C4-2B (cell line): ENCODE results near the gene RHBDD3.

ENCODE experiments used
- ZFX ChIP-seq: fragments of 450-650 bp; IDR thresholded peaks from 2 replicates; pipeline ENCODE4 v1.6.1; 2017
- TF ChIP-seq, protein P1 (sequence below): fragments of 450-650 bp; conservative IDR thresholded peaks from 2 replicates; pipeline ENCODE4 v1.5.1; 2017; ENCODE audit warnings: mild to moderate bottlenecking

DNA sequence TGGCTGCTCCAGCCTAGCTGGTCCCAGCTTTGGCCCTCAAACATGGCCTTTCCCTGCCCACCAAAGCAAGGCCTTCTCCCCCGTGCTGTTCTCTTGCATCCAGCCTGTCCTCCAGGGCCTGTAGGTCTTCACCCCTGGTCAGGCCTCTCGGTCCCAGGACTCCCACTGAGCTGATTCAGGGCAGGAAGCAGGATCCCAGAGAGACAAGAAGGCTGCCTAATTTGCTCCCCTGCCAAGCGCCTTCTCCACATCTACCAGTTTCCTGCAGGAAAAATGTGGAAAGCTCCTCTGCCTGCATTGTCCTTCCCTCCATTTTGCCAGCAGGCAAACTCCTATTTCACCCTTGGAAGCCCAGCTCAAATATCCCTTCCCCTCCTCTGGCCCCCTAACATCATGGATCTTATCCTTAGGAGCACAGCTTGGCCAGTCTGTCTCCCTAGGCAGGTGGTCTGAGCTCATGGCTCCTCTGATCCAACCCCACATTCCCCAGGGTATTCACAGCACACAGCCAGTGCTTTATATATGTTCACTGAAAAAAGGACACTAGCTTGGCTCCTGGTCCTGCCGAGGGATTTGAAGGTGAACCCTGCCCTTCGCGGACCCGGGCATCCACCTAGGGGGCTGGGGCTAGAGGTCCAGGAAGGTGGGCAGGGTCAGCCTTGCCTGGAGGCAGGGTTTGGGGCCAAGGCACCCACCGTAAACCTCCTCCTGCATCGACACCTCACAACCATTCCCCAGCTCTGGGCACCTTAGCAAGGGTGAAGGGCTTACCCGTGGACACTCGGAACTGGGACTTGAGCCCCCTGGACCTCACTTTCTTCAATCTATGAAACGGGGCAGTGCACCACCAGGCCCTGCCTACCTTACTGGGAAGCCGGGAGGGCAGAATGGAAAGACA, 968 bp downstream of the RHBDD3 start:
- TF ChIP-seq, protein P1, sequence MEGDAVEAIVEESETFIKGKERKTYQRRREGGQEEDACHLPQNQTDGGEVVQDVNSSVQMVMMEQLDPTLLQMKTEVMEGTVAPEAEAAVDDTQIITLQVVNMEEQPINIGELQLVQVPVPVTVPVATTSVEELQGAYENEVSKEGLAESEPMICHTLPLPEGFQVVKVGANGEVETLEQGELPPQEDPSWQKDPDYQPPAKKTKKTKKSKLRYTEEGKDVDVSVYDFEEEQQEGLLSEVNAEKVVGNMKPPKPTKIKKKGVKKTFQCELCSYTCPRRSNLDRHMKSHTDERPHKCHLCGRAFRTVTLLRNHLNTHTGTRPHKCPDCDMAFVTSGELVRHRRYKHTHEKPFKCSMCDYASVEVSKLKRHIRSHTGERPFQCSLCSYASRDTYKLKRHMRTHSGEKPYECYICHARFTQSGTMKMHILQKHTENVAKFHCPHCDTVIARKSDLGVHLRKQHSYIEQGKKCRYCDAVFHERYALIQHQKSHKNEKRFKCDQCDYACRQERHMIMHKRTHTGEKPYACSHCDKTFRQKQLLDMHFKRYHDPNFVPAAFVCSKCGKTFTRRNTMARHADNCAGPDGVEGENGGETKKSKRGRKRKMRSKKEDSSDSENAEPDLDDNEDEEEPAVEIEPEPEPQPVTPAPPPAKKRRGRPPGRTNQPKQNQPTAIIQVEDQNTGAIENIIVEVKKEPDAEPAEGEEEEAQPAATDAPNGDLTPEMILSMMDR, result no peak
- TF ChIP-seq ZFX, result no peak
